DND-41 (cell line): ENCODE data around the gene KCNIP1.

Experiments
- CTCF ChIP-seq: IDR thresholded peaks from 2 replicates; pipeline ENCODE4 v1.5.1; 2012; ENCODE audit warnings: borderline replicate concordance, low read length, moderate library complexity, mild to moderate bottlenecking; ENCODE audit not compliant: poor library complexity, severe bottlenecking; ENCODE audit errors: extremely low read depth
- EZH2 ChIP-seq: IDR thresholded peaks from 3 replicates; pipeline ENCODE4 v1.6.1; 2012; ENCODE audit warnings: borderline replicate concordance, low read depth, mild to moderate bottlenecking, moderate library complexity, low read length, inconsistent platforms; ENCODE audit not compliant: severe bottlenecking

DNA sequence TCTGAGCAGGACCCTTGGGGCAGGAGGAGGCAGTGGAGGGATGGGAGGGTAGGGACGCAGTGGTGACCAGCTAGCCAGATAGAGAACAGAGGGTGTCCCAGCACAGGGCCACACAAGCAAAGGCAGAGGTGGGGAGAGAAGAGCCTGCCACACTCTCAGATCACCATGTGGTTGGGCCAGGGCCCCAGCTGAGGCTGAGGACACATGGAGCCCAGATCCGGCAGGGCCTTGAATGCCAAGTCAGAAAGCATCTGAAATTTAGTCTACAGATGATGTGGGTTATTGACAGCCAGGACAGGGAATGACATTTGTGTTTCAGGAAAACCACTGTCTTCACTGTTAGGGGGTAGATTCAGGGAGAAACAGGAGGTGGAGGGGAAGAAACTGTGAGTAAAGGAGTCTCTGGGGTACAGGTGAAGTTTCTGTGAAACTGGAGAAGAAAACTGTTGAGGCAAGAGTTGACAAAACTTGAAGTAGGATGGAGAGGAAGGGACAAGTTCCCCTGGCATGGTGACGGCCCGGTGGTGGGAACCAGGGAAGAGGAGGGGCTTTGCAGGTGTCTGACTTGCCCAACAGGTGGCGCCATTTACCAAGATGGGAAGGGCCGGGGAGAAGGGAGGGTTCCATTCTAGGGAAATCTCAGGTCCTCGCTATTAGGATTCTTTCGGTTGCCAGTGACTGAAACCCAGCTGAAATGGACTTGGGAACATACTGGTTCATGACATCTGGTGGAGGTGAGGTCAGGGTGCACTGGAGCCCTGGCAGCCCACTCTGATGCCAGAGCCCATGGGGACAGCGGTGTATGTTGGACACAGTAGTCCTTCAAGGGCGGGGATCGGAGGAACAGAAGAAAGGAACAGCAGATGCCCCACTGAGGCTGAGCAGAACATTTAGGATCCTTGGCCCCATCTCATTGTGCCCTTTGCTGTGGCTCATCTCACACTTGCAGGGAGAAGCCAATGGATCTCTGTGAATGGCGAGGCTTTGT, 100.1 kb downstream of the KCNIP1 start:
- peak; percentile 88 for TF ChIP-seq CTCF
- no peak for TF ChIP-seq EZH2
